Measurements from ENCODE around the gene INS.
"Not testable (repeated sequence)": the region's sequence is repeated elsewhere in the genome, so short reads cannot be mapped to it uniquely, and the experiment has no call there.

INS gene

GRCh38 chr11:2198621-2199365 is 37.8 kb upstream of the INS start:
- no peak for DNase-seq

- no peak for DNase-seq
These were observed 36.9 kb upstream of the INS start for GRCh38 chr11:2197771-2198520.

- peak in 1 of 2 experiments; percentile 34 for DNase-seq
These were observed 36.2 kb upstream of the INS start for GRCh38 chr11:2196970-2197770.

DNA sequence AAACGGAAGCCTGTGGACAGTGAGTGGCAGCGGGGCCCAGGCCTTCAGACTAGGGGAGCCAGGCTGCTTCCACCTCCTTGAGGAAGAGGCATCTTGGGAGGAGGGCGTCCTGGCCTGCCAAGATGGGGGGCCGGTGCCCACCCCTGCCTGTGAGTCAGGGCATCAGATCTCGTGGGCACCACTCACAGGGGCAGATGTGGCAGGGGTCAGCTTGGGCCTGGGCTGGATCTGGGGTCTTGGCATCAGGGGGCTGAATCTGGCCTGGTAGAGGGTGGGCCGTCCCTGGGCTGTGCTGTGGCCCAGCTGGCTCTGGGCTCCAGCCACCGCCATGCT is 34.7 kb upstream of the INS start:
- DNase-seq: no peak

DNA sequence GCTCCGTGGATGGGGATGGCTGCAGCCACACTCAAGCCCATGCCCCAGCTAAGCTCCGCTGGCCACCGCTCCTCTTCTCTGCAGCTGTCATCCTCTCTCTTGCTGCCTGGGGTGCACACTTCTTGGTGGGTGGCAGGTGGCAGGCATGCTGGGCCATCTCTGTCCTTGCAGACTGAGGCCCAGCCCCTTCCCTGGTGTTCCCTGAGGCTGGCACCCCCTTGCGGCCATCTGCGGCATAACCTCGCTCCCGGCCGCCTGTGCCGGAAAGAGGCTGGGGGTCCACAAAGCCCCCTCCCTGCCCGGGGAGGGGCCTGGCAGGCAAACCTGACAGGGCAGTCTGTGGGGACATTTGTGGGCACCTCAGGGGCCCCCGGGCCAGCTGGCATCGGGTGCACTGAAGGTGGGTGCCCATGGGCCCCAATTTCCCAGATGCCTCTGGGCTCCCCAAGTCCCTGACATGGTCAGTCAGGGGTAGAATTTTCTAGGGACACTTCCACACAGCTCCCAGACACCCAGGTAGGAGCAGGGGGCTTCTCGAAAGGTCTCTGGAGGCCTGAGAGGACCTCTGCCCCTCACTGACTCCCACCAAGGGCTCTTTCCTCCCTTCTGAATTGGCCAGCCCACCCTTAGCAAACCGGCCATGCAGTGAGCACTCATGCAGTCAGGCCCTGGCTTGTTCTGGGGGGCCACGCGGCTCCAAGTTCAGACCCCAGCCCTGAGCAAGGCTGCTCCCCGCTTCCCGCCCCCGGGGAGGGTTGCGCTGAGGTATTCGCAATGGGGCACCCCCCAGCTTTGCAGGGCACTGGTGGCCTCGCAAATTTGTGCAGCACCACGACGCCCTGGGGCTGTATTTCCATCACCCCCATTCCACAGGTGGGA is 34.1 kb upstream of the INS start:
- DNase-seq: peak in 1 of 2 experiments; percentile 58

DNA sequence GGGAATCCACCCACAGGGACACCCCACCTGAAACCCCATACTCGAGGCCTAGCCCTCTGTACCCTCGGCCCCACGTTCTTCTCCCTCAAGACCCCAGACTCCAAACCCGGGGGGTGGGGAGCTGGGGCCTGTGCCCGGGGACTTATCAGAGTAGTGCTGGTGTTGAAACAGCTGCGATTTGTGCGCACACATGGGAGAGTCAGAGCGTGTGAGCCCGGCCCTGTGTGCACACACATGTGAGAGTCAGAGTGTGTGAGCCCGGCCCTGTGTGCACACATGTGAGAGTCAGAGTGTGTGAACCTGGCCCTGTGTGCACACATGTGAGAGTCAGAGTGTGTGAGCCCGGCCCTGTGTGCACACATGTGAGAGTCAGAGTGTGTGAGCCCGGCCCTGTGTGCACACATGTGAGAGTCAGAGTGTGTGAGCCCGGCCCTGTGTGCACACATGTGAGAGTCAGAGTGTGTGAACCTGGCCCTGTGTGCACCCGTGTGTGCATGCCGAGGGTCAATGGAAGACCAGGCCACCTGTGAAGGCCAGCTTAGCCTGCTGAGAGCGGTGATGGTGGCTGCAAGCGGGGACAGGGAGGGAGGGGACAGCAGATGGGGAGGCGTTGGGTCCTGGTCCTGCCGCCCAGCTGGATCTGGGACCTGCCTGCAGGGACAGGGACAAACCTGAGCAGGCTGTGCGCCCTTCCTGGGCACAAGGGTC is 33.0 kb upstream of the INS start:
- DNase-seq: not testable (repeated sequence)

DNA sequence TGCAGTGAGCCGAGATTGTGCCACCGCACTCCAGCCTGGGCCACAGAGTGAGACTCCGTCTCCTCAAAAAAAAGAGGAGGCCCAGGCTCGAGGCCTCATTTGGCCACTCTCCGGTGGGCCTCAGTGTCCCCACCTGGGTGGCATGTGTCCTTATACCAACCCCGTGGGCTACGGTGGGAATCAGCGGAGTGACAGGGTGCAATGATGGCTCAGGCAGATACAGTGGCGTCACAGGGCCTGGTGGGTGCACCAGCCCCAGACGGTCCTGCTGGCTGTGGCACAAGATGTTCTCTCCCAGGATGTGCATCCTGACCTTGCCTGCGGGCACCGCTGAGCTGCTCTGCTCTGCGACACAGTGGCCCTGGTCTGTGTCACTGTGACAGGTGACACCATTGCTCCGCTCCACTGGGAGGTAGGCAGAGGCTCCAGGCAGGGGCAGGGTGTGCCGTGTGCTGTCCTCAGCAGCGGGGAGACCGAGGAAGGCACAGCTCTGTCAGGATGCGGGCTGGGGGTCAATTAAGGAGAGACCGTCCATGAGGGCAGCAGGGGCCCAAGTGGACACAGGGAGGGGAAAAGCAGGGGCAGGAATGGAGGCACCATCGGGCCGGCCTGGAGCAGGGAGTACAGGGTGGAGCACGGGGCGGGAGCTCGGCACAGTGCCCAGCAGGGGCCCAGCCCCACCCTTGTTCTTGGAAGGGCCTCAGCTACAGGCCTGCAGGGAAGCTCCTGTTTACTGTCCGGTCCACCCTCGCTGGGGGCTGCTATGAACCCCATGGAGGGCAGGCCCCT is 32.3 kb upstream of the INS start:
- DNase-seq: no peak

DNA sequence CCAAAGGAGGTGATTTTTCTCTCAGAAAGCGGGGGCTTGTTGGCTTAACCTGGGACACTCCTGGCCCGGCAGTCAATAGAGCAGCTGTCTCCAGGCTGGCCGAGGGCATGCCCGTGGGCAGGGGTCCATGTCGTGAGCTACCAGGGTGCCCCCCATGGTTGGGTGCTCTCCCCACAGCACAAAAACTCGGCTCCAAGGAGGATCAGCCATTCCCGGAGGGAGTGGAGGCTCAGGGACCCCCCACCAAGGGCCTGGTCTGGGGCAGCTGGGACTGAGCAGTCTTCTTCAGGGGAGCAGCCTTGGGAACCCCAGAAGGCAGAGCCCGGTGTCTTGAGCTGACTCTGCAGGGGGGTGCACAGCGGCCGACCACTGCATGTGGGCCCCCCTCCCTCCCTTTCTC is 31.4 kb upstream of the INS start:
- no peak for DNase-seq

DNA sequence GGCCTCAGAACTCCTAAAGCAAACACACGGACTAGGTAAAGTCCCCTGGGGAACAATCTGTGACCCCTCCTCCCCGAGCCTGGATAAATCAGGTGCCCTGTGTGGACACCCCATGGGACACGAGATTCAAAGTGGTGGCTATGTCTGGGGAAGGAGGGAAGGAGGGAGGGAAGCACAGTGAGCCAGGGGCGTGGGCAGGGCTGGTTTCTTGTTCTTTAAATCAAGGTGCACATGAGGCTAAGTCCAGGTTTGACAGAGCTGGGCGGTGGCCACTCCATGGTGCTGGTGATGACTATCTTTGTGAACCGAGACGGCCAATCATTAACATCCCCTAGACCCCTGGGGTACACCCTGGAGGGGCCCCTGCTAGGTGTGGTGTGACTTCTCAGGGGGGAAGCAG is 30.9 kb upstream of the INS start:
- DNase-seq: no peak

DNA sequence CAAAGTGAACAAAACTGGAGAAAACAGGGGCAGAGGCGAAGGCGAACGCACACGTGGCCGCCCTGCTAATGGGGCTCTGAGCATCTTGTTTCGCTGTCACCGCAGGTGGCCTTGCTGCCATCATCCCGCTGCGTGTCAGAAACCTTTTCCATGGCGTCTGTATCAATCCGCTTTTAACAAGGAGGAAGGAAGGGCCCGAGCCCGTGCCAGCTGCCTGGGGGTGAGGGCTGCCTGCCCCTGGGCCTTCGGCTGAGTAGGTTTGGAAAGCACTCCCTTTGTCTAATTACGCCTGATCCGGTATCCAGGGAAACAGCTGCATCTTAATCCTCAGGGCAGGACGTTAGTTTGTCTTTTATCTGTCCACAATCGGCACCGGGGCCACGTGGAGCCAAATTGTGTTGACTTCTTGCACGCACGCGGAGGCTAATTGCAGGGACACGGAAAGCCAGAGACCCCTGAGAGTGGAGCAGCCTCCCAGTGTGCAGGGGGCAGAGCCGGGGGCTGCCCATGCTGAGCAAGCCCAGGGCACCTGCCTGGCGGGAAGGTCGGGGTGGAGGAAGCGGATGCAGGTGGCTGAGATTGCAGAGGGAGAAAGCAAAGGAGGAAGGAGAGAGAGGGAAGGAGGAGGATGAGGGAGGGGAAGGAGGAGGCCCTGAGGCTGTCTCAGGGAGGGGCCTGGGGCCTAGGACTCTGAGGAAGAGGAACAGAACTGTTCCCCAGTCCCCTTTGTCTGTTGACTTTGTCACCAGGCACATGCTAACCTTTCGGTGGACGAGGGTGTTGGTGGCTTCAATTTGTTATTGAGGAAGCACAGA is 29.9 kb upstream of the INS start:
- no peak for DNase-seq

- no peak for DNase-seq
These were observed 29.1 kb upstream of the INS start for GRCh38 chr11:2189938-2190656.

GRCh38 chr11:2188745-2189144 is 27.7 kb upstream of the INS start:
- DNase-seq: no peak

DNA sequence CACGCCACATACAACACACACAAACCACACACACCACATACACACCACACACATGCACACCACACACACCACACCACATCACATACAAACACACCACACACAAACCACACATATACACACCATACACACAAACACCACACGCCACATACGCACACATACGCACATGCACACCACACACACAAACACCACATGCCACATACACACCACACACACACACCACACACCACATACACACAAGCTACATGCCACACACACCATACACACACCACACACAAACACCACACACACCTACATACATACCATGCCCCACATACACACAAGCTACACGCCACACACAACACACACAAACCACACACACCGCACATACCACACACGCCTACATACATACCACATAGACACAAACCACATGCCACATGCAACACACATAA is 26.3 kb upstream of the INS start:
- no peak for DNase-seq

DNA sequence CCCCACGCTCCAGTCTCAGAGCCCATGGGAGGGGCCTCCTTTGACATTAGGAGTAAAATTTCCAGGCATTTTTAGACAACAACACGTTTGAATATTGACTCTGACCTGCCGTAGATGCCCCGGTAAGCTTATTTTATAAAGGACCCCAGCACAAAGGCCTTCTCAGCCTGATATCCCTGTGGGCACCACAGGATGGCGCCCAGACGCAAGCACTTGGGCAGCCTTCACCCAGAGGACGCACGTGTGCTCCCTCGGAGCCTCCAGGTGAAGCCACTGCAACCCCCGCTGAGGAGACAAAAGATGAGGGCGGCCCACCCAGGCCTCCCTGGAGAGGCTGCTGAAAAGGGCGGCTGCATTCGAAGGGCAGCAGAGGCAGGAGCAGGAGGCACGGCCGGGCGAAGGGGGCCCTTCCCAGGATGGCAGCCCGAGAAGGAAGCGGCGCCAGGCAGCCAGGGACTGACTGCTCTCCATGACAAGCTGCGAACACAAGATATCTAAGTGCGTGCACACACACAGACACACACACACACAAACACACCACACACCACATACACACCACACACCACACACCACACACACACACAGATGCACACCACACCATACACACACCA is 25.8 kb upstream of the INS start:
- DNase-seq: peak; percentile 31 to 59

DNA sequence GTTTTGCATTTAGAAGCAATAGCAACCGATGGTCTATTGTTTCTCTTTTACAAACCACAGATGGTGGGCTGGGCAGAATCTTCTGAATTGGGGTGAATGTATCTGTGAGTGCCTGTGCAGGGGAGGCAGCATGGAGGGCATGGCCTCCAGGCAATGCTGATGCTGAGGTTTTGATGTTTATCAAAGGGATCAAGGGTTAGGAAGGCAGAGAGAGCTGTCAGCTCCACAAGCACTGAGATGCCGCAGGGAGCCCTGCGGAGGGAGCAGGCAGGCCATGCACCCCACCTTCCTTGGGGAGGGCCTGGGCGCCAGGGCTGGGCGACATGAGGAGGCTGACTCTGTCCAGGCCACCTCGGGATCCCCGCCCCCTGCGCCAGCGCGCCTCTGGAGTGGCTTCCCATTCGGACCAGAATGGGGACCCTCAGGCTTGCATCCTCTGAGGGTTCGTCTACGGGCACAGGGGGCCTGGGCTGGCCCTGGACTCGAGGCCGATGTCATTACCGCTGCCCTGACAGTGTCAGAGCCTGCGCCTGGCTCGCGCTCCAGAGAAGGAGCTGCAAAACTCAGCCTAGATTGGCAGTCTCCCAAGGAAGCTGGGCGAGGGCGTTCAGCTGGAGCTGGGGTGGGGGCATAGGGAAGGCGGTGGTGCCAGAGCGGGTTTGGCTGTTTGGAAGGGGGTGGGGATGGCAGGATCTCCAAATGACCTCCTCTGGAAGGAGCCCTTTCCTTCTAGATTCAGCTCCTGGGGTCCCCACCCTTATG is 24.5 kb upstream of the INS start:
- no peak for DNase-seq

DNA sequence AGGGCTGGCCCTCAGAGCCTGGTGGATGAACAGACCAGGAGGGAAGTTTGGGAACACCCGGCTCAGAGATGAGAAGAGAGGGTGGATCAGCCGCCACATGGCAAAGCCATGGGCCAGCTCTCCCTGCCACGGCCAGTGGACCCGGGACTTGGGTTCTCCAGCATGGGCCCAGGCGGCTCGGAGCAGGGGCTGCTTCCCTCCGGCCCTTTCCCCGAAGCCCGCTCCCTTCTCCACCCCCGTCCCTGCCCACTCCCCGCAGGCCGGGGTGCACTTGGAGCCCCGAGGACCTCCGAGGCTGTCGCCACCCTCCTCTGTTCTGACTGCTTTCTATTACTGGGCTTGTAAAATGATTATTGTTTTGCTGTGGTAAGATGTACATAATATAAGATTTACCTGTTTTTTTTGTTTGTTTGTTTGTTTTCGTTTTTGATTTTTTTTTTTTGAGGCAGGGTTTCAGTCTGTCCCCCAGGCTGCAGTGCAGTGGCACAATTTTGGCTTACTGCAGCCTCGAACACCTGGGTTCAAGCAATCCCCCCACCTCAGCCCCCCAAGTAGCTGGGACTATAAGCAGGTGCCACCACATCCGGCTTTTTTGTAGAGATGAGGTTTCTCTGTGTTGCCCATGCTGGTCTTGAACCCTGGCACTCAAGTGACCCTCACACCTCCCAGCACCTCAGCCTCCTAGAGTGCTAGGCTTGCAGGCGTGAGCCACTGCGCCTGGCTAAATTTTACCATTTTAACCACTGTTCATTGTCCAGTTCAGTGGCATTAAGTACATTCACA is 21.9 kb upstream of the INS start:
- DNase-seq: no peak

DNA sequence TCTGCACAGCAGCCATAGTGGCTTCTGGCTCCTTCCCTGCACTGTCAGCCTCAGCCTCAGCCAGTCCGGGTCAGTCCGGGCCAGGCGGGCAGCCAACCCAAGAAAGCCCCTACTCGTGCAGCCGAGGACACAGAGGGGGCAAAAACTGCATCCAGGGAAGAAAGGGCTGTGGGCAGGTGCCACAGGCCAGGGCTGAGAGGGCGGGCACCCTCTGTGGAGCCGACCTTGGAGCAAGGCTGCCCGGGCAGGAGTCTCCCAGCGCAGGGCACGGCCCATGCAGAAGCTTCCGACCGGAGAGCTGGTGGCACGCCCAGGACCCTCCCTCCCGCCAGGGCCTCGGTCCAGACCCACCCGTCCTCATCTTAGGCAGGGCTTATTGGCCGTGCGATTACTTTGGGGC is 21.1 kb upstream of the INS start:
- no peak for DNase-seq
